DND-41 (cell line): ENCODE data around the gene ARMC7.

ENCODE experiments used
- ATAC-seq: fragments of 200-7000 bp; cut with Tn5 transposase; 3 replicates; pipeline ENCODE4 v1.9.1; 2021; ENCODE audit warnings: low read depth; ENCODE audit not compliant: insufficient read depth
- DNase-seq: peaks from one replicate; pipeline ENCODE4 v3.0.0-alpha.2; 2020
- H2AFZ ChIP-seq: 2 replicates; pipeline ENCODE4 v1.6.0; 2012; ENCODE audit warnings: low read depth, low read length
- H3K27ac ChIP-seq: 2 replicates; pipeline ENCODE4 v1.5.1; 2012; ENCODE audit warnings: low read length, inconsistent platforms
- H3K27me3 ChIP-seq: fragments of 200-600 bp; sonication (generic); 2 replicates; pipeline ENCODE4 v1.6.0; 2012; ENCODE audit warnings: low read length, mild to moderate bottlenecking, inconsistent platforms; ENCODE audit not compliant: insufficient read depth, poor library complexity
- H3K36me3 ChIP-seq: 2 replicates; pipeline ENCODE4 v1.5.1; 2012; ENCODE audit warnings: low read length, inconsistent platforms; ENCODE audit not compliant: insufficient read depth
- H3K4me1 ChIP-seq: 2 replicates; pipeline ENCODE4 v1.5.1; 2012; ENCODE audit warnings: mild to moderate bottlenecking, low read length; ENCODE audit not compliant: insufficient read depth
- H3K4me2 ChIP-seq: 2 replicates; pipeline ENCODE4 v1.6.0; 2012; ENCODE audit warnings: mild to moderate bottlenecking, moderate library complexity, low read length, inconsistent platforms; ENCODE audit not compliant: insufficient read depth
- H3K4me3 ChIP-seq, 2 experiments: fragments of 200-600 bp in 1 of 2; shearing (Covaris generic) in 1 of 2; 2 replicates each; pipeline ENCODE4 v1.5.1; 2012 to 2016; ENCODE audit warnings: inconsistent platforms in 2 of 2, low read length in 2 of 2, mild to moderate bottlenecking in 2 of 2, low read depth in 1 of 2, moderate library complexity in 1 of 2
- H3K79me2 ChIP-seq: 2 replicates; pipeline ENCODE4 v1.6.0; 2012; ENCODE audit warnings: low read length, inconsistent platforms; ENCODE audit not compliant: insufficient read depth
- H3K9ac ChIP-seq: 2 replicates; pipeline ENCODE4 v1.6.0; 2012; ENCODE audit warnings: low read depth, mild to moderate bottlenecking, inconsistent platforms, low read length, moderate library complexity
- H3K9me3 ChIP-seq: 2 replicates; pipeline ENCODE4 v1.5.1; 2012; ENCODE audit warnings: low read length, moderate library complexity, mild to moderate bottlenecking, inconsistent platforms; ENCODE audit not compliant: insufficient read depth, severe bottlenecking
- H4K20me1 ChIP-seq: 2 replicates; pipeline ENCODE4 v1.6.0; 2012; ENCODE audit warnings: low read length; ENCODE audit not compliant: insufficient read depth
- CTCF ChIP-seq: IDR thresholded peaks from 2 replicates; pipeline ENCODE4 v1.5.1; 2012; ENCODE audit warnings: borderline replicate concordance, low read length, moderate library complexity, mild to moderate bottlenecking; ENCODE audit not compliant: poor library complexity, severe bottlenecking; ENCODE audit errors: extremely low read depth
- EZH2 ChIP-seq: IDR thresholded peaks from 3 replicates; pipeline ENCODE4 v1.6.1; 2012; ENCODE audit warnings: borderline replicate concordance, low read depth, mild to moderate bottlenecking, moderate library complexity, low read length, inconsistent platforms; ENCODE audit not compliant: severe bottlenecking

ARMC7 gene

GRCh38 chr17:75087558-75088453, 22.0 kb upstream of the ARMC7 start, which contains the start of gene SLC16A5:
Gene SLC16A5 (plus strand): TSS chr17:75087954. CDS start chr17:75093637, 5,683 bp downstream.
- Histone ChIP-seq H3K4me1 (peaks cover 37% of the 10 kb centered on the region), H3K27ac (peak within 1 kb of the TSS; percentile 80), H3K36me3 (no peaks in the 10 kb centered on the region), H3K9me3 (no peaks in the 10 kb centered on the region), H4K20me1 (no peaks in the 10 kb centered on the region), H3K9ac (peak within 1 kb of the TSS; percentile 76), H3K4me2 (peak within 1 kb of the TSS; percentile 69), H2AFZ (peak within 1 kb of the TSS; percentile 83), H3K79me2 (no peaks in the 10 kb centered on the region), H3K27me3 (no peaks in the 10 kb centered on the region), H3K4me3 (peak within 1 kb of the TSS; percentile 39 to 68; a peak in 3 of 4 replicates)
- ATAC-seq = peak; percentile 90
- TF ChIP-seq EZH2 (no peak), CTCF (no peak)
- DNase-seq = peak; percentile 81

- H2AFZ ChIP-seq = peak overlapping the region; percentile 83
- H3K36me3 ChIP-seq = no peaks in the 10 kb centered on the region
- H4K20me1 ChIP-seq = no peaks in the 10 kb centered on the region
- no peaks in the 10 kb centered on the region for H3K27me3 ChIP-seq
- no peaks in the 10 kb centered on the region for H3K79me2 ChIP-seq
- H3K27ac ChIP-seq = peak overlapping the region; percentile 80
- DNase-seq (no peak), ATAC-seq (no peak)
- no peak for TF ChIP-seq EZH2
- no peak for TF ChIP-seq CTCF
- no peaks in the 10 kb centered on the region for H3K9me3 ChIP-seq
- peak overlapping the region; percentile 69 for H3K4me2 ChIP-seq
- peak overlapping the region; percentile 76 for H3K9ac ChIP-seq
- peak overlapping the region; percentile 39 to 68; a peak in 3 of 4 replicates for H3K4me3 ChIP-seq
- peaks cover 35% of the 10 kb centered on the region for H3K4me1 ChIP-seq
These were observed 21.0 kb upstream of the ARMC7 start for GRCh38 chr17:75088465-75089417.

GRCh38 chr17:75090871-75091854, 18.6 kb upstream of the ARMC7 start:
- Histone ChIP-seq H3K4me1 (peaks cover 25% of the 10 kb centered on the region), H4K20me1 (no peaks in the 10 kb centered on the region), H3K4me3 (no peak overlapping the region), H2AFZ (no peak overlapping the region), H3K27ac (no peak overlapping the region), H3K79me2 (no peaks in the 10 kb centered on the region), H3K9me3 (no peaks in the 10 kb centered on the region), H3K36me3 (no peaks in the 10 kb centered on the region), H3K9ac (no peak overlapping the region), H3K4me2 (no peak overlapping the region), H3K27me3 (no peaks in the 10 kb centered on the region)
- no peak for DNase-seq
- TF ChIP-seq CTCF = no peak
- TF ChIP-seq EZH2 = no peak
- ATAC-seq = no peak
